HepG2 (cell line): ENCODE measurements around the gene AQP9. TPM values are rescaled to one million over a fixed set of nuclear protein-coding genes. Genes with fewer than 3 reads are reported as not detected.

Experiments used
- ATAC-seq: fragments of 200-7000 bp; cut with Tn5 transposase; 3 replicates; pipeline ENCODE4 v1.9.1; 2020; ENCODE audit warnings: mild to moderate bottlenecking, moderate library complexity
- BruUV-seq: library from RNA; stranded (reverse); fragments of 400-500 nt; replicated peaks from 2 replicates; lab custom pipeline; 2021; lab: Mats Ljungman, UMichigan
- CTCF ChIA-PET: fragments of 300-600 bp; formaldehyde crosslinking; extraction: SDS; loops from one replicate; lab custom pipeline; 2021; ENCODE audit warnings: low total read pairs, inconsistent platforms, low intra/inter-chr PET ratio; lab: Yijun Ruan, JAX
- POLR2A ChIA-PET: fragments of 350-600 bp; sonication (Branson Sonifier 250); formaldehyde crosslinking; loops from one replicate; lab custom pipeline; 2020; ENCODE audit warnings: antibody characterized with exemption, inconsistent platforms; lab: Yijun Ruan, JAX
- DNase-seq: peaks from one replicate; pipeline ENCODE4 v3.0.0-alpha.2; 2015; ENCODE audit warnings: low spot score
- FAIRE-seq: peaks from 3 replicates; lab custom pipeline; 2011; peaks lifted over from hg19 to GRCh38; lab: Jason Lieb, UNC
- H2AFZ ChIP-seq: one replicate; pipeline ENCODE4 v1.6.1; 2011; ENCODE audit warnings: low read length, inconsistent platforms
- H3K27ac ChIP-seq: fragments of 300-600 bp; 3 replicates; pipeline ENCODE4 v1.8.0; 2011; ENCODE audit warnings: mixed run types, mild to moderate bottlenecking, mixed read lengths, low read length, inconsistent platforms; ENCODE audit not compliant: insufficient read depth; ENCODE audit errors: extremely low read length
- H3K27me3 ChIP-seq, 2 experiments: fragments of 200-600 bp in 1 of 2; 2 replicates in 1 of 2; 3 replicates in 1 of 2; pipeline versions ENCODE4 v1.6.0 to v1.8.0; 2011; ENCODE audit warnings: low read length in 2 of 2, mild to moderate bottlenecking in 2 of 2, moderate library complexity in 2 of 2, inconsistent platforms in 1 of 2; ENCODE audit not compliant: insufficient read depth in 2 of 2, control insufficient read depth in 1 of 2
- H3K36me3 ChIP-seq, 2 experiments: fragments of 200-600 bp in 1 of 2; replicated peaks in 1 of 2; 2 replicates in 1 of 2; 3 replicates in 1 of 2; pipeline versions ENCODE4 v1.5.1 to v1.8.0; 2011; ENCODE audit warnings: low read length in 2 of 2, inconsistent platforms in 1 of 2; ENCODE audit not compliant: insufficient read depth in 2 of 2, control insufficient read depth in 1 of 2
- H3K4me1 ChIP-seq: 2 replicates; pipeline ENCODE4 v1.5.1; 2012; ENCODE audit warnings: low read length, inconsistent platforms; ENCODE audit not compliant: insufficient read depth
- H3K4me2 ChIP-seq: 2 replicates; pipeline ENCODE4 v1.6.0; 2011; ENCODE audit warnings: low read depth, low read length, inconsistent platforms
- H3K4me3 ChIP-seq, 3 experiments: fragments of 200-600 bp in 1 of 3; sonication (generic), shearing (Covaris generic) in 1 of 3; replicated peaks in 1 of 3; 2 replicates each; pipeline ENCODE4 v1.5.1; 2011 to 2016; ENCODE audit warnings: low read length in 3 of 3, inconsistent platforms in 2 of 3, low read depth in 2 of 3, mild to moderate bottlenecking in 2 of 3, control low read depth in 1 of 3, mixed read lengths in 1 of 3; ENCODE audit not compliant: insufficient read depth in 1 of 3
- H3K79me2 ChIP-seq: one replicate; pipeline ENCODE4 v1.6.1; 2011; ENCODE audit warnings: low read length, inconsistent platforms; ENCODE audit not compliant: insufficient read depth
- H3K9ac ChIP-seq: 2 replicates; pipeline ENCODE4 v1.6.0; 2011; ENCODE audit warnings: mild to moderate bottlenecking, low read depth, low read length, inconsistent platforms; ENCODE audit not compliant: insufficient read depth
- H3K9me3 ChIP-seq: 2 replicates; pipeline ENCODE4 v1.5.1; 2012; ENCODE audit warnings: mild to moderate bottlenecking, low read length
- H4K20me1 ChIP-seq: 2 replicates; pipeline ENCODE4 v1.6.0; 2011; ENCODE audit warnings: inconsistent platforms, mild to moderate bottlenecking, low read length, moderate library complexity; ENCODE audit not compliant: insufficient read depth
- HDAC2 ChIP-seq: sonication (generic); formaldehyde crosslinking; IDR thresholded peaks from 2 replicates; pipeline ENCODE4 v1.4.0; 2020; ENCODE audit warnings: missing genetic modification reagents
- KLF11 ChIP-seq: IDR thresholded peaks from 2 replicates; pipeline ENCODE4 v1.6.1; 2016; ENCODE audit warnings: missing compliant biosample characterization
- NCOA2 ChIP-seq: sonication (generic); formaldehyde crosslinking; IDR thresholded peaks from 2 replicates; pipeline ENCODE4 v1.8.0; 2022; ENCODE audit warnings: inconsistent platforms
- RFX3 ChIP-seq: IDR thresholded peaks from 2 replicates; pipeline ENCODE4 v1.6.1; 2016; ENCODE audit warnings: missing biosample characterization, missing genetic modification reagents
- SCMH1 ChIP-seq: sonication (generic); formaldehyde crosslinking; IDR thresholded peaks from 2 replicates; pipeline ENCODE4 v1.9.0; 2021; ENCODE audit warnings: missing genetic modification reagents, mild to moderate bottlenecking, borderline replicate concordance
- SMARCE1 ChIP-seq: fragments of 450-650 bp; IDR thresholded peaks from 2 replicates; pipeline ENCODE4 v1.6.1; 2017; ENCODE audit warnings: borderline replicate concordance
- USF2 ChIP-seq, 2 experiments: sonication (generic) in 1 of 2; formaldehyde crosslinking in 1 of 2; IDR thresholded peaks; 2 replicates each; pipeline versions ENCODE4 v1.5.1 to v1.6.1; 2011 to 2020; ENCODE audit warnings: borderline replicate concordance in 1 of 2, low read depth in 1 of 2, low read length in 1 of 2, mild to moderate bottlenecking in 1 of 2, missing genetic modification reagents in 1 of 2, moderate library complexity in 1 of 2
- ZNF142 ChIP-seq: sonication (generic); formaldehyde crosslinking; IDR thresholded peaks from 2 replicates; pipeline ENCODE4 v1.4.0; 2020; ENCODE audit warnings: missing genetic modification reagents
- WGBS: methylation state at CpG from one replicate; pipeline ENCODE4 v1.1.6; 2017; ENCODE audit warnings: low lambda C conversion rate; 5-methylcytosine and 5-hydroxymethylcytosine counted together
- in situ Hi-C: cut with HindIII; loops from 2 replicates; pipeline ENCODE4 v1.10.0; 2017; ENCODE audit warnings: low pct_unique_long_range_greater_than_20kb; ENCODE audit not compliant: extremely low pct_ligation_motif_present
- intact Hi-C: fragments of 100-400 bp; cut with micrococcal nuclease; formaldehyde crosslinking; loops from one replicate; pipeline ENCODE4 v1.10.0; 2022; ENCODE audit not compliant: unreplicated experiment
- polyA plus RNA-seq, 8 experiments: library from polyadenylated mRNA; depleted of rRNA in 3 of 8; stranded (reverse) in 7 of 8; unstranded in 1 of 8; fragments of >200 nt; fragmentation: Illumina TruSeq in 4 of 8; extraction: Trizol in 4 of 8; gene quantifications; 2 replicates each; pipeline versions ENCODE4 v1.2.1 to v1.2.3, GENCODE V29; 2011 to 2016; ENCODE audit warnings: low read depth in 4 of 8, missing spikeins in 1 of 8, mixed read lengths in 1 of 8; ENCODE audit not compliant: insufficient read depth in 1 of 8
- total RNA-seq, 5 experiments: library from RNA; depleted of rRNA; stranded (reverse); fragments of >200 nt; fragmentation: Illumina TruSeq; extraction: Trizol; gene quantifications; 2 replicates each; pipeline ENCODE4 v1.2.3, GENCODE V29; 2016; ENCODE audit warnings: low read depth in 1 of 5
- TF ChIP-seq, protein P1 (sequence below): sonication (generic); formaldehyde crosslinking; IDR thresholded peaks from 2 replicates; pipeline ENCODE4 v1.4.0; 2020; ENCODE audit warnings: missing genetic modification reagents

Gene AQP9
- total and polyA plus RNA-seq, 2 of the 13 experiments (the other 11 are each of a cell fraction or from before 2014, with no cell fraction given): not detected

DNA sequence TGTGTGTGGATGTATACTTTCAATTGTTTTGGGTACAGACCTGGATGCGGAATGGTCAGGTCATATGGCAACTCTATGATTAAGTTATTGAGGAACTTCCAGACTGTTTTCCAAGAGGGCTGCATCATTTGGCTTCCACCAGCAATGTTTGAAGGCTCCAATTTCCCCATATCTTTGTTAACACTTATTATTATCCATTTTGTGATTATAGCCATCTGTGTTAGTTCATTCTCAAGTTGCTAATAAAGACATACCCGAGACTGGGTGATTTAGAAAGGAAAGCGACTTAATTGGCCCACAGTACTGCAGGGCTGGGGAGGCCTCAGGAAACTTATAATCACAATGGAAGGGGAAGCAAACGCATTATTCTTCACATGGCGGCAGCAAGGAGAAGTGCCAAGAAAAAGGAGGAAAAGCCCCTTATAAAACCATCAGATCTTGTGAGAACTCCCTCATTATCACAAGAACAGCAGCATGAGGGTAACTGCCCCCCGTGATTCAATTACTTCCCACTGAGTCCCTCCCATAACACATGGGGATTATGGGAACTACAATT lies 41.6 kb upstream of the AQP9 start:
- no peaks in the 10 kb centered on the region for H3K27me3 ChIP-seq
- H3K79me2 ChIP-seq: no peaks in the 10 kb centered on the region
- no peaks in the 10 kb centered on the region for H3K9me3 ChIP-seq
- BruUV-seq: no TSS peak
- in situ Hi-C loops (no loop called here), intact Hi-C loops (no loop called here)
- H3K4me1 ChIP-seq: peaks cover 8% of the 10 kb centered on the region; the same call in 1 of the 2 replicates
- ChIA-PET POLR2A (no interaction called here), CTCF (no interaction called here)
- FAIRE-seq (no peak), ATAC-seq (no peak), DNase-seq (no peak)
- H3K27ac ChIP-seq: no peak overlapping the region
- H2AFZ ChIP-seq: no peak overlapping the region
- no peak for TF ChIP-seq USF2 (IDR thresholded peaks at IDR 0.05; ENCODE audit: low read depth, low read length)
- TF ChIP-seq USF2 (CRISPR knock-in tag; IDR thresholded peaks at IDR 0.05; ENCODE audit: borderline replicate concordance): no peak
- TF ChIP-seq, protein P1, sequence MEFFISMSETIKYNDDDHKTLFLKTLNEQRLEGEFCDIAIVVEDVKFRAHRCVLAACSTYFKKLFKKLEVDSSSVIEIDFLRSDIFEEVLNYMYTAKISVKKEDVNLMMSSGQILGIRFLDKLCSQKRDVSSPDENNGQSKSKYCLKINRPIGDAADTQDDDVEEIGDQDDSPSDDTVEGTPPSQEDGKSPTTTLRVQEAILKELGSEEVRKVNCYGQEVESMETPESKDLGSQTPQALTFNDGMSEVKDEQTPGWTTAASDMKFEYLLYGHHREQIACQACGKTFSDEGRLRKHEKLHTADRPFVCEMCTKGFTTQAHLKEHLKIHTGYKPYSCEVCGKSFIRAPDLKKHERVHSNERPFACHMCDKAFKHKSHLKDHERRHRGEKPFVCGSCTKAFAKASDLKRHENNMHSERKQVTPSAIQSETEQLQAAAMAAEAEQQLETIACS (CRISPR knock-in tag): no peak
- no peak for TF ChIP-seq HDAC2 (CRISPR knock-in tag)
- H3K36me3 ChIP-seq: no peaks in the 10 kb centered on the region
- H4K20me1 ChIP-seq: no peaks in the 10 kb centered on the region
- H3K4me2 ChIP-seq: no peak overlapping the region
- 46% methylated on average over 6 of the region's 6 CpGs for WGBS
- no peak overlapping the region for H3K9ac ChIP-seq
- H3K4me3 ChIP-seq: no peak overlapping the region

- no peaks in the 10 kb centered on the region for H3K36me3 ChIP-seq
- no peak overlapping the region for H3K4me2 ChIP-seq
- ATAC-seq: no peak
- no peak for DNase-seq
- no peaks in the 10 kb centered on the region for H3K4me1 ChIP-seq
- H2AFZ ChIP-seq: no peak overlapping the region
- H3K9ac ChIP-seq: no peak overlapping the region
- no peak overlapping the region for H3K4me3 ChIP-seq
- H3K27me3 ChIP-seq: no peaks in the 10 kb centered on the region
- no peaks in the 10 kb centered on the region for H4K20me1 ChIP-seq
- CTCF ChIA-PET: no interaction called here
- H3K27ac ChIP-seq: no peak overlapping the region
- POLR2A ChIA-PET: no interaction called here
- BruUV-seq: no TSS peak
- FAIRE-seq: no peak
- no peaks in the 10 kb centered on the region for H3K9me3 ChIP-seq
- in situ Hi-C loops: no loop called here
- intact Hi-C loops: no loop called here
- H3K79me2 ChIP-seq: no peaks in the 10 kb centered on the region
- TF ChIP-seq KLF11 (CRISPR knock-in tag) (no peak), NCOA2 (CRISPR knock-in tag) (no peak), RFX3 (CRISPR knock-in tag) (no peak), SCMH1 (CRISPR knock-in tag) (no peak), ZNF142 (no peak), SMARCE1 (no peak)
These were observed 34.7 kb upstream of the AQP9 start for GRCh38 chr15:58103482-58103881.
